LNCaP clone FGC (cell line): Measurements from ENCODE around the gene SLC44A1.

ENCODE experiments used
- DNase-seq: peaks from one replicate; pipeline ENCODE4 v3.0.0-alpha.2; 2011; ENCODE audit warnings: low read depth
- H3K4me3 ChIP-seq: 2 replicates; pipeline ENCODE4 v1.5.1; 2011; ENCODE audit warnings: mild to moderate bottlenecking, low read depth, low read length, control low read depth
- TF ChIP-seq, protein P1 (sequence below): IDR thresholded peaks from 2 replicates; pipeline ENCODE4 v1.5.1; 2012; ENCODE audit warnings: mild to moderate bottlenecking; ENCODE audit not compliant: control insufficient read depth, insufficient read depth; ENCODE audit errors: extremely low read depth

SLC44A1 gene

DNA sequence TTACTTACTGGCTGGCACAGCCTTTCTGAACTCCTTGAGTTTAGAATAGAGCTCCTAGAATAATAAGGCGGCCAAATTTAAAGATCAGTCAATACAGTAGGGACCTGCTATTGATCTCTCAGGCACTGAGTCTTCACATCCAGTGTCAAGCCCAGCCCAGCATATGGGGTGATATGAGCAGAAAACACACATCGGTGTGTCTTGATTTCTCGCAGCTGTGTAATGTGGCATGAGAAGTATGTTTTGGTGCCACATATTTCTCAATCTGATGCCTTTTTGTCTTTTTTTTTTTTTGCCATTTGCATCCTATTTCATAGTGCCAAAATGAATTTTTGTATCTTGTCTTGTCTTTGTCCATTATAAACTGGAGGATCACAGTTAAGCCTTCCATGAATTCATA is 152.0 kb downstream of the SLC44A1 start:
- TF ChIP-seq, protein P1, sequence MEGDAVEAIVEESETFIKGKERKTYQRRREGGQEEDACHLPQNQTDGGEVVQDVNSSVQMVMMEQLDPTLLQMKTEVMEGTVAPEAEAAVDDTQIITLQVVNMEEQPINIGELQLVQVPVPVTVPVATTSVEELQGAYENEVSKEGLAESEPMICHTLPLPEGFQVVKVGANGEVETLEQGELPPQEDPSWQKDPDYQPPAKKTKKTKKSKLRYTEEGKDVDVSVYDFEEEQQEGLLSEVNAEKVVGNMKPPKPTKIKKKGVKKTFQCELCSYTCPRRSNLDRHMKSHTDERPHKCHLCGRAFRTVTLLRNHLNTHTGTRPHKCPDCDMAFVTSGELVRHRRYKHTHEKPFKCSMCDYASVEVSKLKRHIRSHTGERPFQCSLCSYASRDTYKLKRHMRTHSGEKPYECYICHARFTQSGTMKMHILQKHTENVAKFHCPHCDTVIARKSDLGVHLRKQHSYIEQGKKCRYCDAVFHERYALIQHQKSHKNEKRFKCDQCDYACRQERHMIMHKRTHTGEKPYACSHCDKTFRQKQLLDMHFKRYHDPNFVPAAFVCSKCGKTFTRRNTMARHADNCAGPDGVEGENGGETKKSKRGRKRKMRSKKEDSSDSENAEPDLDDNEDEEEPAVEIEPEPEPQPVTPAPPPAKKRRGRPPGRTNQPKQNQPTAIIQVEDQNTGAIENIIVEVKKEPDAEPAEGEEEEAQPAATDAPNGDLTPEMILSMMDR, result no peak
- no peak overlapping the region for H3K4me3 ChIP-seq
- DNase-seq, result no peak

- H3K4me3 ChIP-seq, result no peak overlapping the region
- TF ChIP-seq, protein P1, result no peak
- DNase-seq, result no peak
These were observed 152.4 kb downstream of the SLC44A1 start for GRCh38 chr9:105396901-105397300.

- TF ChIP-seq, protein P1, result no peak
- DNase-seq, result no peak
- H3K4me3 ChIP-seq, result no peak overlapping the region
These were observed 154.7 kb downstream of the SLC44A1 start for GRCh38 chr9:105399117-105399516.

DNA sequence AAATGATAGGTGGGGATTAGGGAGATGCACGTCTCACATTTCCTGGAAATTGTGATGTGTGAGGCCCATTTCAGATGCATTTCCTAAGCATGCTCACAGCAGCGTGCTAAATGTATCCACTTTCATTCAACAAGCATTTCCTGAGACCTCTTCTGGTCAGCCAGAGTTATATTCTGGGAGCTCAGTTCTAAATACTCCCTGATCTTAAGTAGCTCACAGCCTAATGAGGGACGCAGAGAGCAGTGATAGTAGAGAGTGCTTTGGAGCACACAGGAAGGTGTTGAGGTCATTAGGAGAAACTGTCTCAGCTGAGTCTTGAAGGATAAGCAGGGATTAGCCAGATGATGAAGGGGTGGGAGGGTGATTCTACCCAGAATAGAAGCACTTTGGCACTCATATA is 157.2 kb downstream of the SLC44A1 start:
- no peak overlapping the region for H3K4me3 ChIP-seq
- TF ChIP-seq, protein P1, result no peak
- DNase-seq, result no peak

DNA sequence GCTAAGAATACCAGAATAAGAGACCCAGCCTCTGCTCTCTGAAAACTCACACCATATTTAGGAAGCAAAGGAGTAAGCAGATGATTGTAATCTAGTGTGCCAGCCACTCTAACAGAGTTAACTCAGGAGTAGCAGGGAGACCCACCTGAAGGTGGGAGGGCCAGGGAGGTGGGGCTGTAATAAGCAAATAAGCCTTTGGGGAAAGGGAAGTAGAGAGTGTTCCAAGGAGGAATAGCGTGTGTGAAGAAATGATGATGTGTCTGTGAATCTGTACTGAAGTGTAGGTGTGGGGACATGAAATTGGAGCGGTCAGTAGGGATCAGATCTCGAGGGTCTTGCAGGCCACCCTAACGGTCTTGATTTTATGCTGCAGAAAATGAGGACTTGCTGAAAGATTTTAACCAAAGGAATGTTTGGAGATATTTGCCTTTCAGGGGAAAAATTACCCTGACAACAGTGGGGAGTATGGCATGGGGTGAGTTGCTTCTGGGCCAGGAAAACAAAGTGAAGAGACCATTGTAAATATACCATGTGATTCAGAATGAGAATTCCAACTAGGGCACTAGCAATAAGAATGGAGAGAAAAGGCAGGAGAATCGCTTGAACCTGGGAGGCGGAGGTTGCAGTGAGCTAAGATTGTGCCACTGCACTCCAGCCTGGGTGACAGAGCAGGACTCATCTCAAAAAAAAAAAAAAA is 159.2 kb downstream of the SLC44A1 start:
- TF ChIP-seq, protein P1, result no peak
- DNase-seq, result no peak
- no peak overlapping the region for H3K4me3 ChIP-seq

- no peak overlapping the region for H3K4me3 ChIP-seq
- DNase-seq, result no peak
- TF ChIP-seq, protein P1, result no peak
These were observed 161.2 kb downstream of the SLC44A1 start for GRCh38 chr9:105405514-105406131.
